ENCODE measurements around the gene RNF113B. TPM values are rescaled to one million over a fixed set of nuclear protein-coding genes. Genes with fewer than 3 reads are reported as not detected.

The RNF113B gene
- polyA plus RNA-seq, 2 of the 4 experiments (the other 2 are of a cell fraction): not detected

GRCh38 chr13:98204546-98204945 is 27.5 kb upstream of the RNF113B start:
- Histone ChIP-seq H3K9me3 (peaks cover 7% of the 10 kb centered on the region; the same call in 1 of the 3 replicates), H3K4me3 (no peak overlapping the region), H3K27ac (no peak overlapping the region), H3K4me2 (no peak overlapping the region), H3K4me1 (0 out of 3 replicates have a peak, but pooled peaks cover 7% of the 10 kb centered on the region)
- ChIA-PET POLR2A (no interaction called here), CTCF (no interaction called here)
- DNase-seq (ENCODE audit: low read depth in 1 of 2, low spot score in 1 of 2): no peak
- no peak for ATAC-seq
- no peak for FAIRE-seq
- no peak for TF ChIP-seq HOXB5 (CRISPR knock-in tag; IDR thresholded peaks at IDR 0.05)
- TF ChIP-seq FOSL2 (IDR thresholded peaks at IDR 0.05): no peak
- TF ChIP-seq FOSL2 (CRISPR knock-in tag; IDR thresholded peaks at IDR 0.05): no peak
- no peak for TF ChIP-seq TFCP2L1 (CRISPR knock-in tag; IDR thresholded peaks at IDR 0.05)
- no peak for TF ChIP-seq KDM1A (IDR thresholded peaks at IDR 0.05; ENCODE audit: low read depth)
- no peak for TF ChIP-seq CHD2 (IDR thresholded peaks at IDR 0.05; ENCODE audit: low read length, partially characterized antibody)
- TF ChIP-seq FOXS1 (CRISPR knock-in tag; IDR thresholded peaks at IDR 0.05): no peak
- no peak for TF ChIP-seq CEBPB (IDR thresholded peaks at IDR 0.05)
- TF ChIP-seq NFE2L2 (conservative IDR thresholded peaks at IDR 0.05; ENCODE audit: low read length): no peak
- TF ChIP-seq ATOH8 (CRISPR knock-in tag; IDR thresholded peaks at IDR 0.05; ENCODE audit: low read depth): no peak
- no peak for TF ChIP-seq RNF2 (IDR thresholded peaks at IDR 0.05; ENCODE audit: borderline replicate concordance, low read depth)
- no peak for TF ChIP-seq POLR2A (IDR thresholded peaks at IDR 0.05; ENCODE audit: low read length)
- TF ChIP-seq, protein P1, sequence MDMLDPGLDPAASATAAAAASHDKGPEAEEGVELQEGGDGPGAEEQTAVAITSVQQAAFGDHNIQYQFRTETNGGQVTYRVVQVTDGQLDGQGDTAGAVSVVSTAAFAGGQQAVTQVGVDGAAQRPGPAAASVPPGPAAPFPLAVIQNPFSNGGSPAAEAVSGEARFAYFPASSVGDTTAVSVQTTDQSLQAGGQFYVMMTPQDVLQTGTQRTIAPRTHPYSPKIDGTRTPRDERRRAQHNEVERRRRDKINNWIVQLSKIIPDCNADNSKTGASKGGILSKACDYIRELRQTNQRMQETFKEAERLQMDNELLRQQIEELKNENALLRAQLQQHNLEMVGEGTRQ (IDR thresholded peaks at IDR 0.05): no peak
- TF ChIP-seq NR3C1 (IDR thresholded peaks at IDR 0.05): no peak
- TF ChIP-seq RCOR1 (IDR thresholded peaks at IDR 0.05; ENCODE audit: low read depth, low read length): no peak
- TF ChIP-seq PHF8 (IDR thresholded peaks at IDR 0.05; ENCODE audit: borderline replicate concordance, low read depth): no peak
- no peak for TF ChIP-seq EP300 (IDR thresholded peaks at IDR 0.05)
- TF ChIP-seq JUN (IDR thresholded peaks at IDR 0.05): no peak
- whole genome bisulfite sequencing (ENCODE audit: missing lambda C conversion rate): 77% methylated on average over 2 of the region's 2 CpGs

GRCh38 chr13:98203646-98204326 is 26.7 kb upstream of the RNF113B start:
- no peak for DNase-seq (ENCODE audit: low read depth in 1 of 2, low spot score in 1 of 2)
- H3K27ac ChIP-seq: no peak overlapping the region
- POLR2A ChIA-PET: no interaction called here
- H3K9me3 ChIP-seq: peaks cover 7% of the 10 kb centered on the region; the same call in 1 of the 3 replicates
- ATAC-seq: no peak
- H3K4me2 ChIP-seq: no peak overlapping the region
- no peak for FAIRE-seq
- CTCF ChIA-PET: no interaction called here
- TF ChIP-seq CBX8 (IDR thresholded peaks at IDR 0.05): no peak
- no peak for TF ChIP-seq POLR2AphosphoS2 (conservative IDR thresholded peaks at IDR 0.05; ENCODE audit: low read length)
- TF ChIP-seq, protein P2, sequence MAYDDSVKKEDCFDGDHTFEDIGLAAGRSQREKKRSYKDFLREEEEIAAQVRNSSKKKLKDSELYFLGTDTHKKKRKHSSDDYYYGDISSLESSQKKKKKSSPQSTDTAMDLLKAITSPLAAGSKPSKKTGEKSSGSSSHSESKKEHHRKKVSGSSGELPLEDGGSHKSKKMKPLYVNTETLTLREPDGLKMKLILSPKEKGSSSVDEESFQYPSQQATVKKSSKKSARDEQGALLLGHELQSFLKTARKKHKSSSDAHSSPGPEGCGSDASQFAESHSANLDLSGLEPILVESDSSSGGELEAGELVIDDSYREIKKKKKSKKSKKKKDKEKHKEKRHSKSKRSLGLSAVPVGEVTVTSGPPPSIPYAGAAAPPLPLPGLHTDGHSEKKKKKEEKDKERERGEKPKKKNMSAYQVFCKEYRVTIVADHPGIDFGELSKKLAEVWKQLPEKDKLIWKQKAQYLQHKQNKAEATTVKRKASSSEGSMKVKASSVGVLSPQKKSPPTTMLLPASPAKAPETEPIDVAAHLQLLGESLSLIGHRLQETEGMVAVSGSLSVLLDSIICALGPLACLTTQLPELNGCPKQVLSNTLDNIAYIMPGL (CRISPR knock-in tag; IDR thresholded peaks at IDR 0.05; ENCODE audit: borderline replicate concordance): no peak
- no peak for TF ChIP-seq MAZ (IDR thresholded peaks at IDR 0.05; ENCODE audit: borderline replicate concordance, low read depth, low read length)
- no peak for TF ChIP-seq RARB (CRISPR knock-in tag; IDR thresholded peaks at IDR 0.05)
- TF ChIP-seq HOXA7 (CRISPR knock-in tag; IDR thresholded peaks at IDR 0.05): no peak
- no peak for TF ChIP-seq ZNF302 (CRISPR knock-in tag; IDR thresholded peaks at IDR 0.05)
- no peak for TF ChIP-seq RAD21 (conservative IDR thresholded peaks at IDR 0.05 in 1 of 2, IDR thresholded peaks at IDR 0.05 in 1 of 2)
- H3K4me1 ChIP-seq: 0 out of 3 replicates have a peak, but pooled peaks cover 8% of the 10 kb centered on the region
- H3K4me3 ChIP-seq: no peak overlapping the region
- WGBS (ENCODE audit: missing lambda C conversion rate): 88% methylated on average over 8 of the region's 8 CpGs
